Neutrophil (primary cell): Measurements from ENCODE around the gene CLMP.

Experiments used
- H3K27ac ChIP-seq: fragments of 200-600 bp; sonication (generic); 2 replicates; pipeline ENCODE4 v1.5.1; 2016; ENCODE audit warnings: mild to moderate bottlenecking, moderate library complexity
- H3K27me3 ChIP-seq: fragments of 200-600 bp; sonication (generic); 2 replicates; pipeline ENCODE4 v1.6.0; 2016; ENCODE audit warnings: mild to moderate bottlenecking
- H3K36me3 ChIP-seq: fragments of 200-600 bp; sonication (generic); 2 replicates; pipeline ENCODE4 v1.5.1; 2017
- H3K4me1 ChIP-seq, 2 experiments: fragments of 200-600 bp in 1 of 2; sonication (generic) in 1 of 2; 1 replicate in 1 of 2; 2 replicates in 1 of 2; pipeline versions ENCODE4 v1.5.1 to v1.6.1; 2013 to 2016; ENCODE audit warnings: low read depth in 1 of 2, low read length in 1 of 2, mild to moderate bottlenecking in 1 of 2, moderate library complexity in 1 of 2; ENCODE audit not compliant: control insufficient read depth in 1 of 2, insufficient read depth in 1 of 2
- H3K4me3 ChIP-seq, 2 experiments: fragments of 200-600 bp in 1 of 2; sonication (generic) in 1 of 2; 1 replicate in 1 of 2; 2 replicates in 1 of 2; pipeline ENCODE4 v1.5.1; 2013 to 2016; ENCODE audit warnings: low read depth in 1 of 2, low read length in 1 of 2, mild to moderate bottlenecking in 1 of 2, moderate library complexity in 1 of 2
- H3K9me3 ChIP-seq: fragments of 200-600 bp; sonication (generic); 2 replicates; pipeline ENCODE4 v1.5.1; 2016
- CTCF ChIP-seq: fragments of 200-600 bp; sonication (generic); IDR thresholded peaks from 2 replicates; pipeline ENCODE4 v1.5.1; 2016; ENCODE audit warnings: antibody characterized with exemption

CLMP gene

GRCh38 chr11:123195188-123196059 lies at the start of gene CLMP:
TSS of gene CLMP (minus strand) at chr11:123195248. CDS start at chr11:123194940, 308 bp downstream.
- Histone ChIP-seq H3K9me3 (no peaks in the 10 kb centered on the region), H3K36me3 (no peaks in the 10 kb centered on the region), H3K4me3 (no peak within 1 kb of the TSS), H3K4me1 (no peaks in the 10 kb centered on the region), H3K27me3 (peaks cover 100% of the 10 kb centered on the region), H3K27ac (no peak within 1 kb of the TSS)
- no peak for TF ChIP-seq CTCF

DNA sequence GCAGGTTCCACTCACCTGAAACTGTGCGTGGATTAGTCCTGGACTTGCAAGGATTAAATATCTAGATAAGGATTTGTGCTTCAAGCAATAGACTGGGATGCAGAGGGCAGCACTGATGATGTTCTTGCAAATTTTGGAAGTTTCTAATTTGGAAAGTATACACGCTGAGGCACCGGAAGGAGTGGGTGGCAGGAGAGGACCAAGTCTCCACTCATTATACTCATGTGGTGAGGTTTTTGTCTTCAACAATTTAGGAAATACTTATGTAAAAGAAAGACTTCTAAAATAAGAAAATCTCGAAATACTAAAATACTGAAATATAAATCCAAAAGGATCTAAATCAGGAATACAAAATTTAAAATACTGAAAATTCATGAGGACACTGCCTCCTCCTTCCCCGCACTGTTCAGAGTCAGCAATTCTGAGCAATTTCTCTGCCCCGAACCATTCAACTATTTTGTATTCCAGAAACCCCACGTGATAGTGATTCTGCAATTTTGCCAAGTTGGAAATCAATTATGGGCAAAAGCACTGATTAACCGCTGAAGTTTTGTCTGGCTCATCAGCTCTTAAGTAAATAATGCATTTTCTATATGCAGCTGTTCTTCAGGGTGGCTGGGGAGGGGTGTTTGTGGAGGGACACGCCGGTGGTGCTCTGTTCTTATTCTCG lies 47.0 kb upstream of the CLMP start:
- TF ChIP-seq CTCF, result no peak
- H3K27me3 ChIP-seq, result peaks cover 28% of the 10 kb centered on the region
- H3K27ac ChIP-seq, result no peak overlapping the region
- H3K4me3 ChIP-seq, result no peak overlapping the region
- no peaks in the 10 kb centered on the region for H3K36me3 ChIP-seq
- no peaks in the 10 kb centered on the region for H3K4me1 ChIP-seq
- no peaks in the 10 kb centered on the region for H3K9me3 ChIP-seq

GRCh38 chr11:123241294-123241693 lies 46.2 kb upstream of the CLMP start:
- no peaks in the 10 kb centered on the region for H3K36me3 ChIP-seq
- H3K27ac ChIP-seq, result no peak overlapping the region
- H3K4me1 ChIP-seq, result no peaks in the 10 kb centered on the region
- peaks cover 28% of the 10 kb centered on the region for H3K27me3 ChIP-seq
- TF ChIP-seq CTCF, result no peak
- H3K4me3 ChIP-seq, result no peak overlapping the region
- no peaks in the 10 kb centered on the region for H3K9me3 ChIP-seq

DNA sequence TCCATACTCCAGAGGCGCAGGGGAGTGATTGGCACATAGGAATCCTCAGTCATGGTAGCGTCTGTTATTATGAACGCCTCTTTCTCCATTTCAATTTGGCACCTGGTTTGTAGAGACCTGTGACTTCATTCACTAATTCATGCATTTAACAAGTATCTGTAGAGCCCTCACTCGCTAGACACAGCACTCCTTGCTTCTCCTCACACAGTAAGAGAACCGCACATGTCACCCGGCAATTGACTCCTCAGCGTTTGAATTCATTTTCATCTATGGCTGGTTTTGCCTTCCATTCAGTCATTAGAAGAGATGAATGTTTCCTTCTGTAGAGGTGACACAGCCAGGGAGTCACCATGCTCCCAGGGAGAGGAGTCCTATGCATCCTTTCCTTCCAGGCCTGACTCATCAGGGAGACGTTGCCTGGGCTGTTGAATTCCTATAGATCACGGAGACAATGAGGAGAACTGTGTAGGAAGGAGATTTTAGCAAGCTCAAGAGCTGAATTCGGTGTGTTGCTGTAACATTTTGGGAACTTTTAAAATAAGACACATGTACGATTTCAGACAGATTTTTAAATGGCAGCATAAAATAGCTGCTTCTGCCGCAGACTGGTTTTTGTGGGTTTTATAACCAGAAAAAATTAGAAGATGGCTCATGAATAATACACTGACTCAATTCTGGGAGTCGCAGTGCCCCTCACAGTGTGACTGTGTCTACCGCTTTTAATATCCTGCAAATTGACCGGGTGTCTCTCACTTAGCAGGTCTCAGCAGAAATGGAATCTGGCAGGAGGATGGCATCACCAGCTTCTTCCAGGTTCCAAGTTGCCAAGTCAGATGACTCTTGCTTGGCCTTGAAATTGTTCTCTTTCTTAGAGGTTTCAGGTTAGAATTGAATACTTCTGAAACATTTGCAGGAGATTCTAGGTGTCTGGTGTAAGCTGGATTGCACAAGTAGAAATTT lies 44.4 kb upstream of the CLMP start:
- no peaks in the 10 kb centered on the region for H3K9me3 ChIP-seq
- H3K36me3 ChIP-seq, result no peaks in the 10 kb centered on the region
- no peaks in the 10 kb centered on the region for H3K4me1 ChIP-seq
- H3K27ac ChIP-seq, result no peak overlapping the region
- H3K27me3 ChIP-seq, result peaks cover 28% of the 10 kb centered on the region
- TF ChIP-seq CTCF, result no peak
- no peak overlapping the region for H3K4me3 ChIP-seq

DNA sequence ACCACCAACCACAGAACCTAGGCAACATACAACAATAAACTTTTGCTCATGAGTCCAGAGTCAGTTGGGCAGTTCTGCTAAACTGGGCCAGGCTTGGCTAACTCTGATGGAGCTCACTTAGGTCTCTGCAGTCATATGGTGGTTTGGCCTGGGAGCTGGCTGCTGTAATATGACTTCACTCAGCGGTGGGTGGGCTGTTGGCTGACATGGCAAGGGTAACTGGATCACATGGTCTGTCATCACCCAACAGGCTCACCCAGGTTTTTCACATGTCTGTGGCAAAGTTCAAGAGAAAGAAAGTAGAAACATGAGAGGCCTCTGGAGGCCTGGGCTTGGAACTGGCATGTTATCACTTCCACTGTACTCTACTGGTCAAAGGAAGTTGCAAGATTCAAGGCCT lies 43.2 kb upstream of the CLMP start:
- Histone ChIP-seq H3K27me3 (peaks cover 20% of the 10 kb centered on the region), H3K9me3 (no peaks in the 10 kb centered on the region), H3K4me3 (no peak overlapping the region), H3K36me3 (no peaks in the 10 kb centered on the region), H3K4me1 (no peaks in the 10 kb centered on the region), H3K27ac (no peak overlapping the region)
- no peak for TF ChIP-seq CTCF
